Vagina (tissue), 2 donors: ENCODE measurements around the gene TAL1. TPM values are rescaled to one million over a fixed set of nuclear protein-coding genes. Genes with fewer than 3 reads are reported as not detected.

Source experiments
- DNase-seq, 2 donors: peaks; one replicate each; pipeline ENCODE4 v3.0.0-alpha.2; 2017; ENCODE audit errors: extremely low spot score in 2 of 2
- H3K27ac ChIP-seq: fragments of 200-600 bp; sonication (generic); one replicate; pipeline ENCODE4 v1.5.1; 2019
- H3K27me3 ChIP-seq: fragments of 200-600 bp; sonication (generic); one replicate; pipeline ENCODE4 v1.5.1; 2019
- H3K36me3 ChIP-seq, 2 donors: fragments of 200-600 bp; sonication (generic); one replicate each; pipeline ENCODE4 v1.5.1; 2017 to 2019
- H3K4me1 ChIP-seq: fragments of 200-600 bp; sonication (generic); one replicate; pipeline ENCODE4 v1.5.1; 2019
- H3K4me3 ChIP-seq, 2 donors: fragments of 200-600 bp; sonication (generic); 1 replicate in 1 of 2; 2 replicates in 1 of 2; pipeline ENCODE4 v1.5.1; 2016 to 2019
- H3K9me3 ChIP-seq: fragments of 200-600 bp; sonication (generic); one replicate; pipeline ENCODE4 v1.5.1; 2019
- POLR2A ChIP-seq, 2 donors: fragments of 450-650 bp; IDR thresholded peaks; one replicate each; pipeline ENCODE4 v1.6.1; 2017; ENCODE audit warnings: antibody characterized with exemption in 2 of 2, mild to moderate bottlenecking in 2 of 2, moderate library complexity in 2 of 2
- POLR2AphosphoS5 ChIP-seq, 2 donors: sonication (generic); formaldehyde crosslinking; IDR thresholded peaks; one replicate each; pipeline ENCODE4 v1.9.0; 2017; ENCODE audit warnings: antibody characterized with exemption in 2 of 2, mild to moderate bottlenecking in 2 of 2, low read depth in 1 of 2; ENCODE audit not compliant: insufficient read depth in 1 of 2
- intact Hi-C: fragments of 100-400 bp; cut with DNase I; formaldehyde crosslinking; loops from one replicate; pipeline ENCODE4 v1.15.1; 2023
- total RNA-seq: library from RNA; depleted of rRNA; stranded (reverse); fragments of >200 nt; gene quantifications from one replicate; pipeline ENCODE4 v1.2.3, GENCODE V29; 2016
- TF ChIP-seq, protein P1 (sequence below), 3 experiments: fragments of 450-650 bp in 2 of 3; fragments of 200-600 bp in 1 of 3; sonication (generic) in 1 of 3; IDR thresholded peaks; one replicate each; pipeline ENCODE4 v1.5.1; 2017 to 2019; ENCODE audit warnings: antibody characterized with exemption in 3 of 3, mild to moderate bottlenecking in 2 of 3, moderate library complexity in 2 of 3

TAL1 gene
- total RNA-seq, 1 donor from 2014 or later: 7.1 TPM

DNA sequence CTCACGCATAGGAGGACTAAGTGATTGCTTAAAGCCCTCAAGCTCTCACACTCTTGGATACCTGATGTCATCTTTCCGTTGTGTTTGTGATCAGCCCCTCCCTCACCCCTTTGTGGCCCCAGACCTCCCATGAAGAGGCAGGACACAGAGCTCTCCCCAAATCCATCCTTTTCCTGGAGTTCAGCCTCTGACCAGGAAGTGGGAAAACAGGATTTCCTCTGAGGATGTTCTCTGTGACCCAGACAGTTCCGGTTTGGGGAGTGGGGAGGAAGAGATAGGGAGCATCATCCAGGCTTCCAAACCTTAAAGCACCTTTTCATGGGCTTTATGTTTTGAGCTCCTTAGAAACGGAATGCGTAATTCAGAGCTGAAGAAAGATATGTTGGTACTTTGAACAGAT lies 11.9 kb upstream of the TAL1 start:
- H3K36me3 ChIP-seq: no peaks in the 10 kb centered on the region
- no peak overlapping the region for H3K4me3 ChIP-seq
- H3K4me1 ChIP-seq: no peaks in the 10 kb centered on the region
- H3K9me3 ChIP-seq: no peaks in the 10 kb centered on the region
- TF ChIP-seq POLR2AphosphoS5 (IDR thresholded peaks at IDR 0.05; ENCODE audit: insufficient read depth in 1 of 2, low read depth in 1 of 2) (no peak), POLR2A (IDR thresholded peaks at IDR 0.05) (no peak)
- TF ChIP-seq, protein P1, sequence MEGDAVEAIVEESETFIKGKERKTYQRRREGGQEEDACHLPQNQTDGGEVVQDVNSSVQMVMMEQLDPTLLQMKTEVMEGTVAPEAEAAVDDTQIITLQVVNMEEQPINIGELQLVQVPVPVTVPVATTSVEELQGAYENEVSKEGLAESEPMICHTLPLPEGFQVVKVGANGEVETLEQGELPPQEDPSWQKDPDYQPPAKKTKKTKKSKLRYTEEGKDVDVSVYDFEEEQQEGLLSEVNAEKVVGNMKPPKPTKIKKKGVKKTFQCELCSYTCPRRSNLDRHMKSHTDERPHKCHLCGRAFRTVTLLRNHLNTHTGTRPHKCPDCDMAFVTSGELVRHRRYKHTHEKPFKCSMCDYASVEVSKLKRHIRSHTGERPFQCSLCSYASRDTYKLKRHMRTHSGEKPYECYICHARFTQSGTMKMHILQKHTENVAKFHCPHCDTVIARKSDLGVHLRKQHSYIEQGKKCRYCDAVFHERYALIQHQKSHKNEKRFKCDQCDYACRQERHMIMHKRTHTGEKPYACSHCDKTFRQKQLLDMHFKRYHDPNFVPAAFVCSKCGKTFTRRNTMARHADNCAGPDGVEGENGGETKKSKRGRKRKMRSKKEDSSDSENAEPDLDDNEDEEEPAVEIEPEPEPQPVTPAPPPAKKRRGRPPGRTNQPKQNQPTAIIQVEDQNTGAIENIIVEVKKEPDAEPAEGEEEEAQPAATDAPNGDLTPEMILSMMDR (IDR thresholded peaks at IDR 0.05): no peak
- DNase-seq: no peak
- H3K27me3 ChIP-seq: no peaks in the 10 kb centered on the region
- H3K27ac ChIP-seq: no peak overlapping the region
- intact Hi-C loops: no loop called here

DNA sequence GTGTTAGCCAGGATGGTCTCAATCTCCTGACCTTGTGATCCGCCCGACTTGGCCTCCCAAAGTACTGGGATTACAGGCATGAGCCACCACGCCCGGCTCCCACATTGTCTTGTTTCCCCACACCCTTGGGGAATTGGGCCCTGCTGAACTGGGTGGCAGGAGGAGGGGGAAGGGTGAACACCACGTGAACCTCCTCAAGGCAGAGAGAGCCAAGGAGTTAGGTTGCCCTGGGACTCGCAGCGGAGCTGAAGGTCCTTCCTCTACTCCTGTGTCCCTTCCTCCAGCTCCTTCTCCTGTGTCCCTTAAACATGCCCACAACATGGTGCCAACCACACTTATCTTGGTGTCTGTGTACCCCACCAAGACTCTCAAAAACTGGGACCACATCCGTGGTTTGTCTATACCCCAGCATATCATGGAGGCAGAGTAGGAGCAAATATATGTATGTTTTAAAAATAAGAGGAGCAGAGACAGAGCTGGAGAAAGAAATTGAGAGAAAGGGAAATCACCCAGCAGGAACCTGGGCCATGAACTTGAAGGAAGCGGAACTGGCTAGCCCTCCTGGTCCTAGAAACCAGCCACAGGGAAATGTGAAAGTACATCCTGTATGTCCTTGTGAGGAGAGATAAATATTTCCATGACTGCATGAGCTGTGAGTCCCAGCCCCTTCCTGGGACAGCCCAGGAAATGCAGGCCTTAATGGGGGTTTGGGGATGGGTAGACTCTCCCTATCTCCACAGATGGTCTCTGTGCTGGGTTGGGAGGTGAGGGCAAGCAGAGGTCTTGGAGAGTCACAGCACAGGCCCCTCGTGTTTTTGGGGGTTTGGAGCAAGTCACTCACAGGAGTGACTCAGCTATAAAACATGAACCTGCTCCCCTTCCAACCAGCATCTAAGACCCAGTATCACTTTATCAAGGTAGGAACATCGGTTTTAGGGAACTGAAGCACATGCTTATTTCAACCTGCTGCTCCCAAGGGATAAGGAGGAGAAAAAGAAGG lies 9.4 kb upstream of the TAL1 start:
- no peaks in the 10 kb centered on the region for H3K27me3 ChIP-seq

DNA sequence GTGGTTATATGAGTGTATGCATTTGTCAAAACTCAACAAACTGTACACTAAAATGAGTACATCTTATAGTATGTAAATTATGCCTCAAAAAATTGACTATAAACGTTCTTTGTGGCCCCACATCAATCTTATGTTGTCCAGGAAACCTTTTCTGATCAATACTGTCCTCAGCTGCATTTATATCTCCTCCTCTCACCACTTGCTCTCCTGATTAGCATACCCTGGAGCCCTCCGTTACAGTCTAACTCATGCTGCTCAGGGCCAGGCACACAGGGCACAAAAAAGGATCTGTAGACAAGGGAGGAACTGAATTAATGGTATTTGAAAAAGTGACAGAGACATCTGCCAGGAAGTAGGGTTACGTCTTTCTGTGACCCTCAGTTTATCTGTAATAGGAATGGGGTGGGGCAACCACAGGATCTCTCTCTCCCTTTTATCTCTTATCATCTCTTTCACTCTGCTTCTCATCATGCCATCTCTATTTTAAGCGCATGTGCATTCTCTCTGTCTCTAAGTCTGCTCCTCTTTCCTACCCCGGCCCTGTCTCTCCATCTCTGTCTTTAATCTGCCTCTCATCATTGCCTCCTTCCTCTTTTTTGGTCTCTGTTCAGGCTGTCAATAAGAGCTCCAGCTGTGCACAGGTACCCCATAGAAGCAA lies 7.0 kb upstream of the TAL1 start:
- H3K36me3 ChIP-seq: no peaks in the 10 kb centered on the region
- no peaks in the 10 kb centered on the region for H3K27me3 ChIP-seq
- TF ChIP-seq, protein P1 (IDR thresholded peaks at IDR 0.05): no peak
- TF ChIP-seq POLR2A (IDR thresholded peaks at IDR 0.05): no peak
- no peak for TF ChIP-seq POLR2AphosphoS5 (IDR thresholded peaks at IDR 0.05; ENCODE audit: insufficient read depth in 1 of 2, low read depth in 1 of 2)
- H3K4me1 ChIP-seq: no peaks in the 10 kb centered on the region
- H3K9me3 ChIP-seq: no peaks in the 10 kb centered on the region
- DNase-seq: no peak
- no peak overlapping the region for H3K4me3 ChIP-seq
- H3K27ac ChIP-seq: no peak overlapping the region
- intact Hi-C loops: no loop called here

More for the DNA sequence above, 9.4 kb upstream of the TAL1 start:
- no peak overlapping the region for H3K27ac ChIP-seq
- intact Hi-C loops: no loop called here
- no peak overlapping the region for H3K4me3 ChIP-seq
- no peaks in the 10 kb centered on the region for H3K36me3 ChIP-seq
- no peaks in the 10 kb centered on the region for H3K4me1 ChIP-seq
- DNase-seq: no peak
- TF ChIP-seq POLR2AphosphoS5 (IDR thresholded peaks at IDR 0.05; ENCODE audit: insufficient read depth in 1 of 2, low read depth in 1 of 2): no peak
- TF ChIP-seq, protein P1 (IDR thresholded peaks at IDR 0.05): no peak
- TF ChIP-seq POLR2A (IDR thresholded peaks at IDR 0.05): no peak
- H3K9me3 ChIP-seq: no peaks in the 10 kb centered on the region

DNA sequence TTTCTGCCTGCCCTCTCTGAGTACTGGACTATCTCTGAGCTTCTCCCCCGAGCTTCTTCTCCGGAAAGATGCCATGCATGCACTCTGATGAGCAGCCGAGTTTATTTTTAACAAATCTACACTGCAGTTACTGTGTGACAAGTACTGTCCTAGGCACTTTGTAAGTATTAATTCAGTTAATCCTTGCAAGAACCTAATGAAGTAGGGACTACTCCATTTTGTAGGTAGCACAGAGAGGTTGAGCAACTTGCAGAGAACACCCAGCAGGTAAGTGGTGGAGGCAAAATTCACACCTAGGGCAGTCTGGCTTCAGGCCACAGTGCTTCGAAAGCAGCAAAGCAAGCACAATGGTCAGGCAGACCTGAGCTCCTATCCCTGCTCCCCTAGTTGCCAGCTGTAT lies 3.8 kb upstream of the TAL1 start:
- DNase-seq: no peak
- H3K27me3 ChIP-seq: peaks cover 17% of the 10 kb centered on the region
- TF ChIP-seq POLR2A (IDR thresholded peaks at IDR 0.05) (no peak), POLR2AphosphoS5 (IDR thresholded peaks at IDR 0.05; ENCODE audit: insufficient read depth in 1 of 2, low read depth in 1 of 2) (no peak)
- TF ChIP-seq, protein P1 (IDR thresholded peaks at IDR 0.05): no peak

More for the DNA sequence above, 3.8 kb upstream of the TAL1 start:
- Histone ChIP-seq H3K9me3 (no peaks in the 10 kb centered on the region), H3K27ac (no peak overlapping the region), H3K36me3 (no peaks in the 10 kb centered on the region), H3K4me3 (no peak overlapping the region), H3K4me1 (peaks cover 12% of the 10 kb centered on the region)
- intact Hi-C loops: no loop called here
